SK-N-MC (cell line): ENCODE results near the gene MSRB1.

Source experiments
- EZH2 ChIP-seq: fragments of 200-600 bp; sonication (generic); IDR thresholded peaks from one replicate; pipeline ENCODE4 v1.6.1; 2017; ENCODE audit warnings: antibody characterized with exemption
- FOXP2 ChIP-seq: optimal IDR thresholded peaks from 2 replicates; pipeline ENCODE3; 2011; ENCODE audit warnings: mild to moderate bottlenecking, moderate library complexity; ENCODE audit not compliant: insufficient read depth; ENCODE audit errors: extremely low read length, control extremely low read depth
- POLR2AphosphoS5 ChIP-seq: IDR thresholded peaks from 2 replicates; pipeline ENCODE4 v1.6.1; 2012; ENCODE audit warnings: mild to moderate bottlenecking, low read depth, low read length, borderline replicate concordance

- TF ChIP-seq POLR2AphosphoS5 (no peak), EZH2 (no peak), FOXP2 (no peak)
Measured at GRCh38 chr16:1981398-1981836, 38.4 kb upstream of the MSRB1 start, which contains the start of gene NOXO1.
